IMR-90 (cell line): ENCODE measurements around the gene FOSL1. TPM values are rescaled to one million over a fixed set of nuclear protein-coding genes. Genes with fewer than 3 reads are reported as not detected.

ENCODE experiments used
- ATAC-seq: fragments of 200-7000 bp; cut with Tn5 transposase; 2 replicates; pipeline ENCODE4 v1.9.1; 2020; ENCODE audit warnings: low read depth, mild to moderate bottlenecking, moderate library complexity
- BruUV-seq: library from RNA; stranded (reverse); fragments of 400-500 nt; replicated peaks from 2 replicates; lab custom pipeline; 2021; lab: Mats Ljungman, UMichigan
- CTCF ChIA-PET: fragments of 300-600 bp; formaldehyde crosslinking; extraction: SDS; loops from one replicate; lab custom pipeline; 2021; ENCODE audit warnings: antibody characterized with exemption; lab: Yijun Ruan, JAX
- POLR2A ChIA-PET: fragments of 300-600 bp; sonication (Branson Sonifier 250); formaldehyde crosslinking; loops from one replicate; lab custom pipeline; 2022; ENCODE audit warnings: antibody characterized with exemption; ENCODE audit not compliant: unreplicated experiment; lab: Charles Lee
- DNase-seq: peaks from one replicate; pipeline ENCODE4 v3.0.0; 2013
- H2AFZ ChIP-seq: replicated peaks from 2 replicates; pipeline ENCODE3; 2013; ENCODE audit warnings: low read length, mild to moderate bottlenecking; ENCODE audit not compliant: poor library complexity
- H2AK5ac ChIP-seq: 2 replicates; pipeline ENCODE4 v1.6.1; 2013; ENCODE audit warnings: low read depth, low read length, inconsistent platforms
- H2AK9ac ChIP-seq: replicated peaks from 2 replicates; pipeline ENCODE3; 2013; ENCODE audit warnings: mild to moderate bottlenecking, low read depth, low read length, moderate library complexity; ENCODE audit not compliant: poor library complexity
- H2BK120ac ChIP-seq: 2 replicates; pipeline ENCODE4 v1.6.1; 2013; ENCODE audit warnings: low read depth, low read length, inconsistent platforms
- H2BK15ac ChIP-seq: 3 replicates; pipeline ENCODE4 v1.6.1; 2013; ENCODE audit warnings: low read depth, low read length, inconsistent platforms
- H2BK20ac ChIP-seq: 2 replicates; pipeline ENCODE4 v1.6.1; 2013; ENCODE audit warnings: low read depth, mild to moderate bottlenecking, inconsistent platforms, low read length, moderate library complexity
- H2BK5ac ChIP-seq: 2 replicates; pipeline ENCODE4 v1.6.1; 2013; ENCODE audit warnings: mild to moderate bottlenecking, low read depth, low read length, inconsistent platforms; ENCODE audit not compliant: poor library complexity, severe bottlenecking
- H3K14ac ChIP-seq: replicated peaks from 2 replicates; pipeline ENCODE4 v1.6.1; 2013; ENCODE audit warnings: low read depth, low read length, inconsistent platforms
- H3K18ac ChIP-seq: 2 replicates; pipeline ENCODE4 v1.6.1; 2013; ENCODE audit warnings: low read depth, low read length, control low read depth
- H3K23ac ChIP-seq: 2 replicates; pipeline ENCODE4 v1.6.1; 2013; ENCODE audit warnings: low read depth, low read length, inconsistent platforms
- H3K27ac ChIP-seq: 2 replicates; pipeline ENCODE4 v1.5.1; 2013; ENCODE audit warnings: mild to moderate bottlenecking, control low read depth, low read length; ENCODE audit not compliant: insufficient read depth
- H3K27me3 ChIP-seq: 2 replicates; pipeline ENCODE4 v1.6.1; 2013; ENCODE audit warnings: low read length; ENCODE audit not compliant: control insufficient read depth, insufficient read depth
- H3K36me3 ChIP-seq: 2 replicates; pipeline ENCODE4 v1.6.1; 2013; ENCODE audit warnings: low read length, mixed read lengths; ENCODE audit not compliant: control insufficient read depth, insufficient read depth
- H3K4ac ChIP-seq: 2 replicates; pipeline ENCODE4 v1.6.1; 2013; ENCODE audit warnings: low read depth, low read length, inconsistent platforms
- H3K4me1 ChIP-seq: 2 replicates; pipeline ENCODE4 v1.6.1; 2013; ENCODE audit warnings: low read length, mixed read lengths; ENCODE audit not compliant: control insufficient read depth, insufficient read depth
- H3K4me2 ChIP-seq: 2 replicates; pipeline ENCODE4 v1.6.1; 2013; ENCODE audit warnings: low read depth, mild to moderate bottlenecking, control low read depth, low read length, moderate library complexity
- H3K4me3 ChIP-seq: 2 replicates; pipeline ENCODE4 v1.5.1; 2013; ENCODE audit warnings: low read depth, mild to moderate bottlenecking, control low read depth, low read length, moderate library complexity; ENCODE audit not compliant: insufficient read depth
- H3K56ac ChIP-seq: 2 replicates; pipeline ENCODE4 v1.6.1; 2013; ENCODE audit warnings: low read length, inconsistent platforms; ENCODE audit not compliant: insufficient read depth; ENCODE audit errors: extremely low read depth
- H3K79me1 ChIP-seq, 2 experiments: 2 replicates each; pipeline ENCODE4 v1.6.1; 2013; ENCODE audit warnings: low read length in 2 of 2, inconsistent platforms in 1 of 2, low read depth in 1 of 2
- H3K9ac ChIP-seq: 2 replicates; pipeline ENCODE4 v1.6.1; 2013; ENCODE audit warnings: low read depth, low read length, control low read depth
- H3K9me1 ChIP-seq: 2 replicates; pipeline ENCODE4 v1.6.1; 2013; ENCODE audit warnings: low read length, inconsistent platforms; ENCODE audit not compliant: insufficient read depth
- H3K9me3 ChIP-seq: 2 replicates; pipeline ENCODE4 v1.6.1; 2013; ENCODE audit warnings: low read length; ENCODE audit not compliant: control insufficient read depth, insufficient read depth
- H4K20me1 ChIP-seq: 2 replicates; pipeline ENCODE4 v1.6.1; 2013; ENCODE audit warnings: low read length, inconsistent platforms; ENCODE audit not compliant: insufficient read depth
- H4K5ac ChIP-seq: 2 replicates; pipeline ENCODE4 v1.6.1; 2013; ENCODE audit warnings: mild to moderate bottlenecking, low read depth, low read length, control low read depth
- H4K8ac ChIP-seq, 2 experiments: 2 replicates each; pipeline ENCODE4 v1.6.1; 2013; ENCODE audit warnings: low read depth in 2 of 2, low read length in 2 of 2, control low read depth in 1 of 2, inconsistent platforms in 1 of 2
- H4K91ac ChIP-seq: 2 replicates; pipeline ENCODE4 v1.6.1; 2013; ENCODE audit warnings: low read depth, low read length, inconsistent platforms; ENCODE audit not compliant: insufficient read depth
- BHLHE40 ChIP-seq: fragments of 150-350 bp; IDR thresholded peaks from 2 replicates; pipeline ENCODE4 v1.6.1; 2016; ENCODE audit warnings: mild to moderate bottlenecking, low read depth, low read length
- CEBPB ChIP-seq: IDR thresholded peaks from 2 replicates; pipeline ENCODE4 v1.6.1; 2012; ENCODE audit warnings: low read depth, low read length, improper control_type of control experiment
- CHD1 ChIP-seq: IDR thresholded peaks from 2 replicates; pipeline ENCODE4 v1.6.1; 2012; ENCODE audit warnings: low read depth, low read length, improper control_type of control experiment
- FOS ChIP-seq: fragments of 150-350 bp; IDR thresholded peaks from 2 replicates; pipeline ENCODE4 v1.6.1; 2016; ENCODE audit warnings: low read depth, low read length
- MAFK ChIP-seq: IDR thresholded peaks from 2 replicates; pipeline ENCODE4 v1.6.1; 2012; ENCODE audit warnings: low read depth, low read length, improper control_type of control experiment
- MXI1 ChIP-seq: IDR thresholded peaks from 2 replicates; pipeline ENCODE4 v1.6.1; 2012; ENCODE audit warnings: low read depth, mild to moderate bottlenecking, low read length, moderate library complexity, borderline replicate concordance
- POLR2A ChIP-seq: IDR thresholded peaks from 2 replicates; pipeline ENCODE4 v1.6.1; 2012; ENCODE audit warnings: mild to moderate bottlenecking, low read depth, low read length
- RCOR1 ChIP-seq: IDR thresholded peaks from 2 replicates; pipeline ENCODE4 v1.6.1; 2012; ENCODE audit warnings: mild to moderate bottlenecking, low read length, improper control_type of control experiment; ENCODE audit not compliant: insufficient replicate concordance
- RFX5 ChIP-seq: IDR thresholded peaks from 2 replicates; pipeline ENCODE4 v1.8.0; 2012; ENCODE audit warnings: low read depth, mild to moderate bottlenecking, low read length, moderate library complexity
- SMC3 ChIP-seq: fragments of 150-350 bp; IDR thresholded peaks from 2 replicates; pipeline ENCODE4 v1.6.1; 2016; ENCODE audit warnings: low read depth, mild to moderate bottlenecking, antibody characterized with exemption, low read length, moderate library complexity
- USF2 ChIP-seq: fragments of 150-350 bp; IDR thresholded peaks from 2 replicates; pipeline ENCODE4 v1.6.1; 2017; ENCODE audit warnings: mild to moderate bottlenecking, antibody characterized with exemption, low read length, low read depth
- WGBS, 2 experiments: methylation state at CpG; one replicate each; pipeline versions ENCODE4 v1.1.5 to v1.1.7; 2013; ENCODE audit warnings: missing lambda C conversion rate in 2 of 2; ENCODE audit not compliant: insufficient read length in 1 of 2; ENCODE audit errors: extremely low coverage in 2 of 2; 5-methylcytosine and 5-hydroxymethylcytosine counted together
- dilution Hi-C: fragments of 300-500 bp; cut with HindIII; formaldehyde crosslinking; loops from one replicate; pipeline ENCODE4 v1.14.3; 2018; ENCODE audit warnings: low sequenced_read_pairs; ENCODE audit not compliant: unreplicated experiment
- in situ Hi-C: fragments of 300-500 bp; cut with MboI; formaldehyde crosslinking; loops from 3 replicates; pipeline ENCODE4 v1.14.3; 2019; ENCODE audit warnings: low sequenced_read_pairs, inconsistent platforms, mixed read lengths
- intact Hi-C: fragments of 100-400 bp; cut with micrococcal nuclease; formaldehyde crosslinking; loops from 2 replicates; pipeline ENCODE4 v1.10.0; 2022
- polyA plus RNA-seq, 3 experiments: library from polyadenylated mRNA; depleted of rRNA; stranded (reverse); fragments of >200 nt; gene quantifications; 2 replicates each; pipeline ENCODE4 v1.2.3, GENCODE V29; 2012; ENCODE audit warnings: low replicate concordance in 1 of 3
- total RNA-seq: library from RNA; depleted of rRNA; stranded (reverse); fragments of >200 nt; gene quantifications from 2 replicates; pipeline ENCODE4 v1.2.3, GENCODE V29; 2012

The FOSL1 gene
- total and polyA plus RNA-seq, 2 of the 4 experiments (the other 2 are of a cell fraction): 17.2 to 107 TPM

DNA sequence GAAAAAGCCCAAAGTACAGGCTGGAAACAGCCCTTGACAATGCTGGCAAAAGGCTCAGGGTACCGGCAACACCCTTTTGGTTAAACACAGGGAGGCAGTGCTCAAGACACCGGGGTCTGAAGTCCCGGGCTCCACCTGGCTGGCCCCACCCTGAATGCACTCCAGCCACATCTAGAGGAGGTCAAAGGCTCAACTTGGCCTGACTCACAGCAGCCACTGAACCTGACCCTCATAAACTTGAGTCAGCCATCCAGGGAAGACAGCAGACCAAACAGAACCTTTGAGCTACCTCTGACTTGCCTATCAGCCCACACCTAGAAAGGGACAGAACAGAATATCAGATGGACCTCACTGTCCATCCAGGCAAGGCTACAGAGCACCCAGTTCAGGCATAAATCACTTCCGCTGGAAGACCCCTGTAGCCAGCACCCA, 46.0 kb downstream of the FOSL1 start:
- BruUV-seq: no TSS peak
- no peak overlapping the region for H3K4me2 ChIP-seq

More for the DNA sequence above, 46.0 kb downstream of the FOSL1 start:
- intact Hi-C loops (no loop called here), dilution Hi-C loops (no loop called here), in situ Hi-C loops (no loop called here)
- Histone ChIP-seq H3K36me3 (peaks cover 59% of the 10 kb centered on the region), H2BK120ac (no peak overlapping the region), H3K27me3 (no peaks in the 10 kb centered on the region), H2BK5ac (no peak overlapping the region), H2BK20ac (no peak overlapping the region), H3K9ac (no peak overlapping the region), H3K4ac (no peak overlapping the region), H4K91ac (no peak overlapping the region), H3K4me3 (no peak overlapping the region), H4K5ac (no peak overlapping the region), H3K14ac (no peak overlapping the region), H2AK5ac (no peak overlapping the region), H2AFZ (no peak overlapping the region), H4K8ac (no peak overlapping the region), H2AK9ac (no peak overlapping the region), H4K20me1 (peaks cover 79% of the 10 kb centered on the region), H2BK15ac (no peak overlapping the region), H3K79me1 (peaks cover 20 to 60% of the 10 kb centered on the region in 2 experiments), H3K23ac (no peak overlapping the region), H3K9me3 (no peaks in the 10 kb centered on the region), H3K4me1 (peaks cover 4% of the 10 kb centered on the region), H3K56ac (no peak overlapping the region), H3K18ac (no peak overlapping the region), H3K27ac (no peak overlapping the region), H3K9me1 (peaks cover 29% of the 10 kb centered on the region)
- TF ChIP-seq CHD1 (no peak), MAFK (no peak), FOS (no peak), USF2 (no peak), MXI1 (no peak), CEBPB (no peak), RCOR1 (no peak), RFX5 (no peak), SMC3 (no peak), POLR2A (no peak), BHLHE40 (no peak)
- DNase-seq: no peak
- ChIA-PET POLR2A (no interaction called here), CTCF (no interaction called here)
- WGBS, 2 experiments: 100% methylated on average over 1 of the region's 4 CpGs; no CpG with 5 or more reads in 1 of the 2 experiments
- ATAC-seq: no peak
